GM19372 (cell line): ENCODE measurements around the gene PKDREJ.
"Not testable (repeated sequence)": the region's sequence is repeated elsewhere in the genome, so short reads cannot be mapped to it uniquely, and the experiment has no call there.

Experiments used
- ATAC-seq: cut with Tn5 transposase; IDR thresholded peaks from one replicate; pipeline ENCODE4 v1.9.1; 2021; ENCODE audit warnings: mild to moderate bottlenecking, low read depth, moderate library complexity; ENCODE audit not compliant: unreplicated experiment

Gene PKDREJ

GRCh38 chr22:46272762-46273431 is 9.8 kb upstream of the PKDREJ start:
- no peak for ATAC-seq

- no peak for ATAC-seq
These were observed 9.1 kb upstream of the PKDREJ start for GRCh38 chr22:46272196-46272595.

- ATAC-seq, result no peak
These were observed 6.4 kb upstream of the PKDREJ start for GRCh38 chr22:46269564-46269963.

- peak; percentile 83 for ATAC-seq
These were observed 4.5 kb upstream of the PKDREJ start, which contains the start of gene TTC38 for GRCh38 chr22:46267431-46268279. Gene TTC38, plus strand, starts transcription at chr22:46268008. Its CDS starts 32 bp downstream, at chr22:46268040.

- not testable (repeated sequence) for ATAC-seq
These were observed 2.5 kb upstream of the PKDREJ start for GRCh38 chr22:46265627-46266026.

- not testable (repeated sequence) for ATAC-seq
These were observed 1.4 kb upstream of the PKDREJ start for GRCh38 chr22:46264520-46264919.

GRCh38 chr22:46262449-46263215 is 511 bp downstream of the PKDREJ start:
- no peak for ATAC-seq

GRCh38 chr22:46260038-46260437 is 3.1 kb downstream of the PKDREJ start:
- no peak for ATAC-seq

GRCh38 chr22:46259374-46259773 is 3.8 kb downstream of the PKDREJ start:
- no peak for ATAC-seq

GRCh38 chr22:46256358-46256958 is 6.7 kb downstream of the PKDREJ start:
- no peak for ATAC-seq

- ATAC-seq, result no peak
These were observed 11.2 kb downstream of the PKDREJ start for GRCh38 chr22:46251816-46252380.

- ATAC-seq, result no peak
These were observed 11.9 kb downstream of the PKDREJ start for GRCh38 chr22:46251266-46251665.

- ATAC-seq, result no peak
These were observed 12.4 kb downstream of the PKDREJ start for GRCh38 chr22:46250783-46251125.

GRCh38 chr22:46250035-46250782 is 12.9 kb downstream of the PKDREJ start, which contains the start of gene CDPF1:
Gene CDPF1, minus strand, starts transcription at chr22:46250293. Its CDS starts 2,009 bp downstream, at chr22:46248284.
- ATAC-seq, result peak; percentile 85

- ATAC-seq, result no peak
These were observed 15.6 kb downstream of the PKDREJ start for GRCh38 chr22:46247443-46247975.

GRCh38 chr22:46246178-46246577 is 17.0 kb downstream of the PKDREJ start:
- ATAC-seq, result no peak

GRCh38 chr22:46245511-46245910 is 17.6 kb downstream of the PKDREJ start:
- no peak for ATAC-seq

- no peak for ATAC-seq
These were observed 18.4 kb downstream of the PKDREJ start for GRCh38 chr22:46244771-46245170.

GRCh38 chr22:46242076-46242475 is 21.1 kb downstream of the PKDREJ start:
- no peak for ATAC-seq
